A549 (cell line): ENCODE results near the gene LRSAM1. TPM values are rescaled to one million over a fixed set of nuclear protein-coding genes. Genes with fewer than 3 reads are reported as not detected.

Experiments
- ATAC-seq, 2 experiments: fragments of 200-7000 bp in 1 of 2; fragments of >200 bp in 1 of 2; cut with Nextera tagmentation in 1 of 2; cut with Tn5 transposase in 1 of 2; 3 replicates each; pipeline versions ENCODE4 v1.8.0 to v1.9.1; 2018 to 2020; ENCODE audit warnings: mild to moderate bottlenecking in 1 of 2, moderate library complexity in 1 of 2
- CTCF ChIA-PET: fragments of 300-600 bp; sonication (Branson Sonifier 250); formaldehyde crosslinking; extraction: SDS; loops from one replicate; lab custom pipeline; 2021; ENCODE audit warnings: antibody characterized with exemption, inconsistent platforms; lab: Yijun Ruan, JAX
- POLR2A ChIA-PET: fragments of 350-600 bp; formaldehyde crosslinking; extraction: SDS; loops from one replicate; lab custom pipeline; 2021; ENCODE audit warnings: antibody characterized with exemption, inconsistent platforms; lab: Yijun Ruan, JAX
- DNase-seq, 2 experiments: peaks; one replicate each; pipeline versions ENCODE4 v3.0.0 to v3.0.0-alpha.2; 2011 to 2016; ENCODE audit warnings: low read depth in 1 of 2, low spot score in 1 of 2
- FAIRE-seq: peaks from 2 replicates; lab custom pipeline; 2011; peaks lifted over from hg19 to GRCh38; lab: Jason Lieb, UNC
- H3K27ac ChIP-seq, 2 experiments: fragments of >200 bp; sonication (Bioruptor Twin); formaldehyde crosslinking; 3 replicates each; pipeline ENCODE4 v1.5.1; 2016 to 2017
- H3K4me1 ChIP-seq: fragments of >200 bp; sonication (Bioruptor Twin); formaldehyde crosslinking; 3 replicates; pipeline ENCODE4 v1.6.1; 2016
- H3K4me2 ChIP-seq: fragments of >200 bp; sonication (Bioruptor Twin); formaldehyde crosslinking; 3 replicates; pipeline ENCODE4 v1.6.1; 2016
- H3K4me3 ChIP-seq: fragments of >200 bp; sonication (Bioruptor Twin); formaldehyde crosslinking; 3 replicates; pipeline ENCODE4 v1.5.1; 2016
- H3K9me3 ChIP-seq: fragments of >200 bp; sonication (Bioruptor Twin); formaldehyde crosslinking; 3 replicates; pipeline ENCODE4 v1.6.1; 2016
- ATOH8 ChIP-seq: fragments of 250-450 bp; sonication (Bioruptor Pico); IDR thresholded peaks from 2 replicates; pipeline ENCODE4 v1.5.0; 2020; ENCODE audit warnings: low read depth, mild to moderate bottlenecking, moderate library complexity
- BHLHE40 ChIP-seq: IDR thresholded peaks from 2 replicates; pipeline ENCODE4 v1.6.1; 2012; ENCODE audit warnings: low read depth, low read length, inconsistent platforms
- EHF ChIP-seq: fragments of 250-450 bp; sonication (Bioruptor Pico); IDR thresholded peaks from 2 replicates; pipeline ENCODE4 v1.5.0; 2020; ENCODE audit warnings: mild to moderate bottlenecking
- EP300 ChIP-seq, 2 experiments: fragments of >200 bp; sonication (Bioruptor Twin); formaldehyde crosslinking; IDR thresholded peaks; 2 replicates in 1 of 2; 3 replicates in 1 of 2; pipeline ENCODE4 v1.6.1; 2016 to 2017
- HDAC2 ChIP-seq: fragments of 200-600 bp; sonication (generic); IDR thresholded peaks from 2 replicates; pipeline ENCODE4 v1.6.1; 2016
- HES2 ChIP-seq: fragments of >200 bp; sonication (Bioruptor Twin); formaldehyde crosslinking; IDR thresholded peaks from 2 replicates; pipeline ENCODE4 v1.6.1; 2016
- HEYL ChIP-seq: fragments of 250-450 bp; sonication (Bioruptor Pico); IDR thresholded peaks from 2 replicates; pipeline ENCODE4 v1.8.0; 2021; ENCODE audit warnings: mild to moderate bottlenecking, moderate library complexity
- HOXB5 ChIP-seq: fragments of 250-450 bp; sonication (Bioruptor Pico); IDR thresholded peaks from 2 replicates; pipeline ENCODE4 v1.5.0; 2020; ENCODE audit warnings: mild to moderate bottlenecking, moderate library complexity
- MAZ ChIP-seq: fragments of 150-350 bp; IDR thresholded peaks from 2 replicates; pipeline ENCODE4 v1.6.1; 2014; ENCODE audit warnings: antibody characterized with exemption, low read depth, low read length, borderline replicate concordance
- NPAS2 ChIP-seq: fragments of 250-450 bp; sonication (Bioruptor Pico); IDR thresholded peaks from 2 replicates; pipeline ENCODE4 v1.8.0; 2022; ENCODE audit warnings: mild to moderate bottlenecking, moderate library complexity, borderline replicate concordance
- POLR2AphosphoS2 ChIP-seq: conservative IDR thresholded peaks from 2 replicates; pipeline ENCODE4 v1.6.1; 2012; ENCODE audit warnings: low read length, improper control_type of control experiment, inconsistent platforms
- REST ChIP-seq: fragments of 200-600 bp; sonication (generic); IDR thresholded peaks from 2 replicates; pipeline ENCODE4 v1.6.1; 2016; ENCODE audit warnings: antibody characterized with exemption, mild to moderate bottlenecking, moderate library complexity
- RFX5 ChIP-seq: fragments of 450-650 bp; IDR thresholded peaks from 2 replicates; pipeline ENCODE4 v1.7.1; 2014; ENCODE audit warnings: antibody characterized with exemption, mild to moderate bottlenecking, moderate library complexity
- RNF2 ChIP-seq: fragments of 200-600 bp; sonication (generic); IDR thresholded peaks from 2 replicates; pipeline ENCODE4 v1.6.1; 2016; ENCODE audit warnings: low read depth, mild to moderate bottlenecking, antibody characterized with exemption, moderate library complexity, borderline replicate concordance
- SMC3 ChIP-seq: fragments of >200 bp; sonication (Bioruptor Twin); formaldehyde crosslinking; IDR thresholded peaks from 3 replicates; pipeline ENCODE4 v1.6.1; 2018; ENCODE audit warnings: inconsistent platforms
- SREBF2 ChIP-seq: fragments of 450-650 bp; IDR thresholded peaks from 2 replicates; pipeline ENCODE4 v1.6.1; 2014; ENCODE audit warnings: mild to moderate bottlenecking, moderate library complexity
- TFCP2L1 ChIP-seq: fragments of 250-450 bp; sonication (Bioruptor Pico); IDR thresholded peaks from 2 replicates; pipeline ENCODE4 v1.5.0; 2021; ENCODE audit warnings: mild to moderate bottlenecking
- WGBS: methylation state at CpG from one replicate; pipeline ENCODE4 v1.1.6; 2017; ENCODE audit errors: missing lambda C conversion rate; 5-methylcytosine and 5-hydroxymethylcytosine counted together
- polyA plus RNA-seq, 4 experiments: library from polyadenylated mRNA; depleted of rRNA in 3 of 4; stranded (reverse); fragments of >200 nt; fragmentation: RNase III in 1 of 4; extraction: RNeasy Plus Mini Kit Qiagen cat#74134 plus additional on column Dnase treatment in 1 of 4; gene quantifications; 2 replicates in 3 of 4; 3 replicates in 1 of 4; pipeline ENCODE4 v1.2.3, GENCODE V29; 2011 to 2017
- TF ChIP-seq, protein P1 (sequence below): fragments of >200 bp; sonication (Bioruptor Twin); formaldehyde crosslinking; IDR thresholded peaks from 3 replicates; pipeline ENCODE4 v1.5.1; 2016
- TF ChIP-seq, protein P2 (sequence below): fragments of 250-450 bp; sonication (Bioruptor Pico); IDR thresholded peaks from 2 replicates; pipeline ENCODE4 v1.5.0; 2021; ENCODE audit warnings: mild to moderate bottlenecking, moderate library complexity, borderline replicate concordance

Gene LRSAM1
- polyA plus RNA-seq, 2 of the 4 experiments (the other 2 are of a cell fraction) = 5.1 to 10.0 TPM

- TF ChIP-seq, protein P1, sequence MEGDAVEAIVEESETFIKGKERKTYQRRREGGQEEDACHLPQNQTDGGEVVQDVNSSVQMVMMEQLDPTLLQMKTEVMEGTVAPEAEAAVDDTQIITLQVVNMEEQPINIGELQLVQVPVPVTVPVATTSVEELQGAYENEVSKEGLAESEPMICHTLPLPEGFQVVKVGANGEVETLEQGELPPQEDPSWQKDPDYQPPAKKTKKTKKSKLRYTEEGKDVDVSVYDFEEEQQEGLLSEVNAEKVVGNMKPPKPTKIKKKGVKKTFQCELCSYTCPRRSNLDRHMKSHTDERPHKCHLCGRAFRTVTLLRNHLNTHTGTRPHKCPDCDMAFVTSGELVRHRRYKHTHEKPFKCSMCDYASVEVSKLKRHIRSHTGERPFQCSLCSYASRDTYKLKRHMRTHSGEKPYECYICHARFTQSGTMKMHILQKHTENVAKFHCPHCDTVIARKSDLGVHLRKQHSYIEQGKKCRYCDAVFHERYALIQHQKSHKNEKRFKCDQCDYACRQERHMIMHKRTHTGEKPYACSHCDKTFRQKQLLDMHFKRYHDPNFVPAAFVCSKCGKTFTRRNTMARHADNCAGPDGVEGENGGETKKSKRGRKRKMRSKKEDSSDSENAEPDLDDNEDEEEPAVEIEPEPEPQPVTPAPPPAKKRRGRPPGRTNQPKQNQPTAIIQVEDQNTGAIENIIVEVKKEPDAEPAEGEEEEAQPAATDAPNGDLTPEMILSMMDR = no peak
- TF ChIP-seq ATOH8 (no peak), HEYL (no peak), REST (no peak), SMC3 (no peak), EHF (CRISPR knock-in tag) (no peak), POLR2AphosphoS2 (no peak), SREBF2 (no peak)
Measured at GRCh38 chr9:127488946-127489345, 37.6 kb downstream of the LRSAM1 start (continued).

DNA sequence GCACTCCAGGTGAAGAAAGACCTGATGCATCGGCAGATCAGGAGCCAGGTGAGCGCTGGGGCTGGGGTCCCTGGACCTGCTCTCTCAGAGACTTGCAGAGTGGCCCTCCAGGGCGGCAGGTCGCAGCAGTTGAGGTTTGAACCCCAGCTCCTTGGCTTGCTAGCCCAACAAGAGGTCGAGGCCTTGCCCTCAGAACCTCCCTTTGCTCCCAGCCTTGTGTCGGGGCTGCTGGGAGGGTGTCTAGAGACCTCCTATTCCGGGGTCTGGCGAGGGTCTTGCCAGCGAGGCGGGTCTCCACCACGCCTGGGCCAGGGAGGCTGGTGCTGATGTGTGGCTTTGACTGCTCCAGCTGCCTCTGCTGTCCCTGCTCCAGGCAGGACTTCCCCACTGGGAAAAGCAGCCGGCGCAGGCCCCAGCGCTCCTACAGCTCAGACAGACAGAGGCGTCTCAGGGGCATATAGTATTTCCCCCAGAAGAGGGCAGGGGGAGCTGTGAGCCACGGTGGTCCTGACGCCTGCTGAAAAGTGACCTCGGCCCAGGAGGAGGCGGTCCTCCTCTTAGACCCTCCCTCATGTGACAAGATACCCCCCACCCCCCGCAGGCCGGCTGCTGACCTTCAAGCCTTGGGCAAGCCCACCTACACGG is 38.3 kb downstream of the LRSAM1 start:
- Histone ChIP-seq H3K4me2 (no peak overlapping the region), H3K27ac (no peak overlapping the region), H3K4me1 (no peaks in the 10 kb centered on the region), H3K4me3 (no peak overlapping the region), H3K9me3 (no peaks in the 10 kb centered on the region)
- ChIA-PET CTCF (interaction anchor here (0.6 to 36.3 kb wide), 9 partner anchors 10 to 431 kb away, joined by 3 to 821 read pairs (median 4); no protein-coding TSS in a partner anchor), POLR2A (no interaction called here)
- no peak for TF ChIP-seq TFCP2L1
- no peak for TF ChIP-seq HES2
- no peak for TF ChIP-seq MAZ
- TF ChIP-seq RNF2 = no peak
- TF ChIP-seq EP300 (IDR thresholded peaks at IDR 0.05) = no peak
- TF ChIP-seq BHLHE40 = no peak
- TF ChIP-seq, protein P2, sequence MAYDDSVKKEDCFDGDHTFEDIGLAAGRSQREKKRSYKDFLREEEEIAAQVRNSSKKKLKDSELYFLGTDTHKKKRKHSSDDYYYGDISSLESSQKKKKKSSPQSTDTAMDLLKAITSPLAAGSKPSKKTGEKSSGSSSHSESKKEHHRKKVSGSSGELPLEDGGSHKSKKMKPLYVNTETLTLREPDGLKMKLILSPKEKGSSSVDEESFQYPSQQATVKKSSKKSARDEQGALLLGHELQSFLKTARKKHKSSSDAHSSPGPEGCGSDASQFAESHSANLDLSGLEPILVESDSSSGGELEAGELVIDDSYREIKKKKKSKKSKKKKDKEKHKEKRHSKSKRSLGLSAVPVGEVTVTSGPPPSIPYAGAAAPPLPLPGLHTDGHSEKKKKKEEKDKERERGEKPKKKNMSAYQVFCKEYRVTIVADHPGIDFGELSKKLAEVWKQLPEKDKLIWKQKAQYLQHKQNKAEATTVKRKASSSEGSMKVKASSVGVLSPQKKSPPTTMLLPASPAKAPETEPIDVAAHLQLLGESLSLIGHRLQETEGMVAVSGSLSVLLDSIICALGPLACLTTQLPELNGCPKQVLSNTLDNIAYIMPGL (CRISPR knock-in tag) = no peak
- TF ChIP-seq RFX5 = no peak
- no peak for TF ChIP-seq HEYL
- TF ChIP-seq HOXB5 (CRISPR knock-in tag) = no peak
- no peak for TF ChIP-seq NPAS2 (CRISPR knock-in tag)
- TF ChIP-seq HDAC2 = no peak
- FAIRE-seq = no peak
- DNase-seq = no peak
- 85% methylated on average over 16 of the region's 22 CpGs for WGBS
- ATAC-seq = peak in 1 of 2 experiments; percentile 60; a peak in 3 of 6 replicates
